ENCODE measurements around the gene IMMP2L.

The IMMP2L gene

GRCh38 chr7:111086532-111086931, 475.8 kb downstream of the IMMP2L start:
- H3K4me3 ChIP-seq (ENCODE audit: low read length): no peak overlapping the region
- no peak for TF ChIP-seq CTCF (IDR thresholded peaks at IDR 0.05; ENCODE audit: insufficient read depth, low read depth, low read length, missing control alignments)
- DNase-seq (ENCODE audit: low read depth): no peak

GRCh38 chr7:111085356-111085755, 476.9 kb downstream of the IMMP2L start:
- no peak for DNase-seq (ENCODE audit: low read depth)
- TF ChIP-seq CTCF (IDR thresholded peaks at IDR 0.05; ENCODE audit: insufficient read depth, low read depth, low read length, missing control alignments): no peak
- H3K4me3 ChIP-seq (ENCODE audit: low read length): no peak overlapping the region

- H3K4me3 ChIP-seq (ENCODE audit: low read length): no peak overlapping the region
- TF ChIP-seq CTCF (IDR thresholded peaks at IDR 0.05; ENCODE audit: insufficient read depth, low read depth, low read length, missing control alignments): no peak
- DNase-seq (ENCODE audit: low read depth): no peak
Measured at GRCh38 chr7:111083413-111083812, 478.9 kb downstream of the IMMP2L start.

GRCh38 chr7:111082351-111082750, 479.9 kb downstream of the IMMP2L start:
- H3K4me3 ChIP-seq (ENCODE audit: low read length): no peak overlapping the region
- no peak for DNase-seq (ENCODE audit: low read depth)
- no peak for TF ChIP-seq CTCF (IDR thresholded peaks at IDR 0.05; ENCODE audit: insufficient read depth, low read depth, low read length, missing control alignments)

- no peak for DNase-seq (ENCODE audit: low read depth)
- no peak for TF ChIP-seq CTCF (IDR thresholded peaks at IDR 0.05; ENCODE audit: insufficient read depth, low read depth, low read length, missing control alignments)
- H3K4me3 ChIP-seq (ENCODE audit: low read length): no peak overlapping the region
Measured at GRCh38 chr7:111081546-111082267, 480.6 kb downstream of the IMMP2L start.

- DNase-seq (ENCODE audit: low read depth): no peak
- H3K4me3 ChIP-seq (ENCODE audit: low read length): no peak overlapping the region
- TF ChIP-seq CTCF (IDR thresholded peaks at IDR 0.05; ENCODE audit: insufficient read depth, low read depth, low read length, missing control alignments): no peak
Measured at GRCh38 chr7:111080495-111081105, 481.7 kb downstream of the IMMP2L start.

GRCh38 chr7:111077001-111077400, 485.3 kb downstream of the IMMP2L start:
- DNase-seq (ENCODE audit: low read depth): no peak
- no peak overlapping the region for H3K4me3 ChIP-seq (ENCODE audit: low read length)
- TF ChIP-seq CTCF (IDR thresholded peaks at IDR 0.05; ENCODE audit: insufficient read depth, low read depth, low read length, missing control alignments): no peak
